WTC11 (cell line): ENCODE results near the gene CDK11B.
"Not testable (repeated sequence)": the region's sequence is repeated elsewhere in the genome, so short reads cannot be mapped to it uniquely, and the experiment has no call there.

Source experiments
- GRHL2 ChIP-seq: fragments of 250-450 bp; sonication (Bioruptor Pico); IDR thresholded peaks from 2 replicates; pipeline ENCODE4 v1.8.0; 2022; ENCODE audit warnings: mild to moderate bottlenecking, moderate library complexity; ENCODE audit not compliant: insufficient replicate concordance, severe bottlenecking
- NFYB ChIP-seq: sonication (generic); formaldehyde crosslinking; conservative IDR thresholded peaks from 2 replicates; pipeline ENCODE4 v1.8.0; 2022; ENCODE audit warnings: low read depth, missing genetic modification reagents
- SP1 ChIP-seq: sonication (generic); formaldehyde crosslinking; conservative IDR thresholded peaks from 2 replicates; pipeline ENCODE4 v1.8.1; 2022; ENCODE audit warnings: missing genetic modification reagents
- ZNF138 ChIP-seq: sonication (generic); formaldehyde crosslinking; conservative IDR thresholded peaks from 2 replicates; pipeline ENCODE4 v1.8.1; 2022; ENCODE audit warnings: mild to moderate bottlenecking, moderate library complexity, missing genetic modification reagents
- TF ChIP-seq, protein P1 (sequence below): fragments of 200-600 bp; IDR thresholded peaks from 2 replicates; pipeline ENCODE4 v1.8.0; 2022; ENCODE audit warnings: antibody characterized with exemption

DNA sequence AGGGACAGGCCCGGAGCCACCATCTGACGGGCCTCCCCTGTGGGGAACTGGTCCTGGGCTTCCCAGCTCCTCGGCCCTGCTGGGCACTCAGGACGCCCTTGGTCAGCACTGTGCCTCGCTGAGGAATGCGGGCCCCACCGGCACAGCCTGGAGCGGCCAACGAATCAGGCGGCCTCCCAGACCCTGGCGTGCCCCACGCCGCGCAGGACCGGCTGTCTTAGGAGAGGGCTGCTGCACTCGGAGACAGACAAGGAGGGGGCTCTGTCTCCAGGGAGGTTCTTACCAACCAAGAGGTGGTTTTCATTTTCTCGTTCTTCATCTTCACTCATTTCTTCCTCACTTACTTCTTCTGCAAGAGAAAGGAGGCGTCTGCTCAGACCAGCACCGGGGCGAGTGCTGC lies 49.1 kb upstream of the CDK11B start:
- TF ChIP-seq GRHL2 (CRISPR knock-in tag); SP1 (CRISPR knock-in tag); NFYB (CRISPR knock-in tag); ZNF138: not testable (repeated sequence)
- TF ChIP-seq, protein P1, sequence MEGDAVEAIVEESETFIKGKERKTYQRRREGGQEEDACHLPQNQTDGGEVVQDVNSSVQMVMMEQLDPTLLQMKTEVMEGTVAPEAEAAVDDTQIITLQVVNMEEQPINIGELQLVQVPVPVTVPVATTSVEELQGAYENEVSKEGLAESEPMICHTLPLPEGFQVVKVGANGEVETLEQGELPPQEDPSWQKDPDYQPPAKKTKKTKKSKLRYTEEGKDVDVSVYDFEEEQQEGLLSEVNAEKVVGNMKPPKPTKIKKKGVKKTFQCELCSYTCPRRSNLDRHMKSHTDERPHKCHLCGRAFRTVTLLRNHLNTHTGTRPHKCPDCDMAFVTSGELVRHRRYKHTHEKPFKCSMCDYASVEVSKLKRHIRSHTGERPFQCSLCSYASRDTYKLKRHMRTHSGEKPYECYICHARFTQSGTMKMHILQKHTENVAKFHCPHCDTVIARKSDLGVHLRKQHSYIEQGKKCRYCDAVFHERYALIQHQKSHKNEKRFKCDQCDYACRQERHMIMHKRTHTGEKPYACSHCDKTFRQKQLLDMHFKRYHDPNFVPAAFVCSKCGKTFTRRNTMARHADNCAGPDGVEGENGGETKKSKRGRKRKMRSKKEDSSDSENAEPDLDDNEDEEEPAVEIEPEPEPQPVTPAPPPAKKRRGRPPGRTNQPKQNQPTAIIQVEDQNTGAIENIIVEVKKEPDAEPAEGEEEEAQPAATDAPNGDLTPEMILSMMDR, result not testable (repeated sequence)
